Suprapubic skin (tissue), 4 donors: ENCODE results near the gene ME3. TPM values are rescaled to one million over a fixed set of nuclear protein-coding genes. Genes with fewer than 3 reads are reported as not detected.
A peak's percentile ranks its signal among the peaks of the same experiment; 100 is the strongest.
"Not testable (repeated sequence)": the region's sequence is repeated elsewhere in the genome, so short reads cannot be mapped to it uniquely, and the experiment has no call there.

ENCODE experiments used
- DNase-seq, 2 donors: peaks; one replicate each; pipeline ENCODE4 v3.0.0-alpha.2; 2019; ENCODE audit warnings: low spot score in 2 of 2
- H3K27ac ChIP-seq: fragments of 200-600 bp; sonication (generic); one replicate; pipeline ENCODE4 v1.5.1; 2019
- H3K27me3 ChIP-seq: fragments of 200-600 bp; sonication (generic); one replicate; pipeline ENCODE4 v1.5.1; 2019
- H3K36me3 ChIP-seq: fragments of 200-600 bp; sonication (generic); one replicate; pipeline ENCODE4 v1.5.1; 2019
- H3K4me1 ChIP-seq: fragments of 200-600 bp; sonication (generic); one replicate; pipeline ENCODE4 v1.5.1; 2019
- H3K4me3 ChIP-seq: fragments of 200-600 bp; sonication (generic); one replicate; pipeline ENCODE4 v1.5.1; 2019; ENCODE audit warnings: mild to moderate bottlenecking
- H3K9me3 ChIP-seq: fragments of 200-600 bp; sonication (generic); one replicate; pipeline ENCODE4 v1.5.1; 2019
- EP300 ChIP-seq: sonication (generic); formaldehyde crosslinking; IDR thresholded peaks from one replicate; pipeline ENCODE4 v1.6.1; 2017; ENCODE audit warnings: antibody characterized with exemption
- POLR2A ChIP-seq, 2 donors: fragments of 450-650 bp; IDR thresholded peaks; one replicate each; pipeline ENCODE4 v1.6.1; 2017; ENCODE audit warnings: antibody characterized with exemption in 2 of 2, mild to moderate bottlenecking in 2 of 2, moderate library complexity in 2 of 2
- POLR2AphosphoS5 ChIP-seq, 3 donors: sonication (generic); formaldehyde crosslinking; IDR thresholded peaks; one replicate each; pipeline ENCODE4 v1.6.1; 2017; ENCODE audit warnings: antibody characterized with exemption in 3 of 3
- WGBS: methylation state at CpG from one replicate; pipeline ENCODE4 v1.1.5; 2018; 5-methylcytosine and 5-hydroxymethylcytosine counted together
- total RNA-seq, 4 donors: library from RNA; depleted of rRNA; stranded (reverse); fragments of >200 nt; gene quantifications; one replicate each; pipeline ENCODE4 v1.1.0, GENCODE V29; 2016
- TF ChIP-seq, protein P1 (sequence below), 2 donors: fragments of 200-600 bp in 1 of 2; fragments of 450-650 bp in 1 of 2; sonication (generic) in 1 of 2; IDR thresholded peaks; one replicate each; pipeline ENCODE4 v1.5.1; 2016 to 2019; ENCODE audit warnings: antibody characterized with exemption in 2 of 2, mild to moderate bottlenecking in 1 of 2, moderate library complexity in 1 of 2

ME3 gene
- total RNA-seq, 4 donors from 2014 or later, result 3.7 to 17.0 (median 9.4) TPM

DNA sequence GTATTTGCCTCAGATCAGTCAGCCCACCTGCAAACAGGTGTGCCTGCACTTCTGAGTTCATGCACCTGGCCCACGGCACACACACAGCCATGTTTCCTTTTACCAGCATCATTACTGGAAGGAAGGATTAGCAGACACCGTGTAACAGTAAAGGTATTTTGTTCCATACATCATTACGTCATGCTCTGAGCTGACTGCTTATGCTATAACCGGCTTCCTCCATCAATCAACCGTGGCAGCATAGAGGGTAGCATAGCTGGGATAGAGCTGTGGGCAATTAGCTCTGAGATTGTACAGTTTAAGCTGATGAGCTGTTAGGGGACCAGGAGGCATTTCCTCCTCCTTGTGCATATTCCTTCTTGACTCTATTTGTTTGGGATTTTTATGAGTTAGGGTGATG is 102.4 kb downstream of the ME3 start:
- no peak for DNase-seq
- Histone ChIP-seq H3K4me1 (no peaks in the 10 kb centered on the region), H3K36me3 (no peaks in the 10 kb centered on the region), H3K9me3 (no peaks in the 10 kb centered on the region), H3K27me3 (no peaks in the 10 kb centered on the region), H3K4me3 (no peak overlapping the region), H3K27ac (no peak overlapping the region)
- 75% methylated on average over 5 of the region's 5 CpGs for WGBS
- TF ChIP-seq, protein P1, sequence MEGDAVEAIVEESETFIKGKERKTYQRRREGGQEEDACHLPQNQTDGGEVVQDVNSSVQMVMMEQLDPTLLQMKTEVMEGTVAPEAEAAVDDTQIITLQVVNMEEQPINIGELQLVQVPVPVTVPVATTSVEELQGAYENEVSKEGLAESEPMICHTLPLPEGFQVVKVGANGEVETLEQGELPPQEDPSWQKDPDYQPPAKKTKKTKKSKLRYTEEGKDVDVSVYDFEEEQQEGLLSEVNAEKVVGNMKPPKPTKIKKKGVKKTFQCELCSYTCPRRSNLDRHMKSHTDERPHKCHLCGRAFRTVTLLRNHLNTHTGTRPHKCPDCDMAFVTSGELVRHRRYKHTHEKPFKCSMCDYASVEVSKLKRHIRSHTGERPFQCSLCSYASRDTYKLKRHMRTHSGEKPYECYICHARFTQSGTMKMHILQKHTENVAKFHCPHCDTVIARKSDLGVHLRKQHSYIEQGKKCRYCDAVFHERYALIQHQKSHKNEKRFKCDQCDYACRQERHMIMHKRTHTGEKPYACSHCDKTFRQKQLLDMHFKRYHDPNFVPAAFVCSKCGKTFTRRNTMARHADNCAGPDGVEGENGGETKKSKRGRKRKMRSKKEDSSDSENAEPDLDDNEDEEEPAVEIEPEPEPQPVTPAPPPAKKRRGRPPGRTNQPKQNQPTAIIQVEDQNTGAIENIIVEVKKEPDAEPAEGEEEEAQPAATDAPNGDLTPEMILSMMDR (IDR thresholded peaks at IDR 0.05), result no peak
- no peak for TF ChIP-seq POLR2A (IDR thresholded peaks at IDR 0.05)
- TF ChIP-seq EP300, result no peak
- TF ChIP-seq POLR2AphosphoS5 (IDR thresholded peaks at IDR 0.05), result no peak

DNA sequence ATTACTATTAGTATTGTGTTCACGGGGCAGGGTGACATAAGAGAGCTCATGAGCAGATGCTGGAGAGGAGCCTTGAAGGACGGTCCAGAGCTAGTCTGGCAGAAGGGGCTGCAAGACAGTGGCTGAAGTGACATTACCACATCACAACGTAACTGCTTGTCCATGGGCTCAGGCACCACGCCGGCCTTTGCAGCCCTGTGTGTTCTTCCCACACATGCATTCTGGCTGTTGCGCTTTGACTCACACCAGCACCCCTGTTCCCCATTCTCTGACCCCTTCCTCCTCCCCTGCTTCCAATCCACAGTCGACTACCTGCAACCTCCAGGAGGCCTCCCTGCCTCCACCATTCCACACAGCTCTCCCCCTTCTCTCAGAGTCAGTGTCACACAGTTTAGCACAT is 103.3 kb downstream of the ME3 start:
- DNase-seq, result no peak
- Histone ChIP-seq H3K4me3 (no peak overlapping the region), H3K4me1 (no peaks in the 10 kb centered on the region), H3K9me3 (no peaks in the 10 kb centered on the region), H3K27me3 (no peaks in the 10 kb centered on the region), H3K36me3 (no peaks in the 10 kb centered on the region), H3K27ac (no peak overlapping the region)
- WGBS, result 90% methylated on average over 7 of the region's 7 CpGs
- TF ChIP-seq EP300 (no peak), POLR2A (IDR thresholded peaks at IDR 0.05) (no peak), POLR2AphosphoS5 (IDR thresholded peaks at IDR 0.05) (no peak)
- TF ChIP-seq, protein P1 (IDR thresholded peaks at IDR 0.05), result no peak

DNA sequence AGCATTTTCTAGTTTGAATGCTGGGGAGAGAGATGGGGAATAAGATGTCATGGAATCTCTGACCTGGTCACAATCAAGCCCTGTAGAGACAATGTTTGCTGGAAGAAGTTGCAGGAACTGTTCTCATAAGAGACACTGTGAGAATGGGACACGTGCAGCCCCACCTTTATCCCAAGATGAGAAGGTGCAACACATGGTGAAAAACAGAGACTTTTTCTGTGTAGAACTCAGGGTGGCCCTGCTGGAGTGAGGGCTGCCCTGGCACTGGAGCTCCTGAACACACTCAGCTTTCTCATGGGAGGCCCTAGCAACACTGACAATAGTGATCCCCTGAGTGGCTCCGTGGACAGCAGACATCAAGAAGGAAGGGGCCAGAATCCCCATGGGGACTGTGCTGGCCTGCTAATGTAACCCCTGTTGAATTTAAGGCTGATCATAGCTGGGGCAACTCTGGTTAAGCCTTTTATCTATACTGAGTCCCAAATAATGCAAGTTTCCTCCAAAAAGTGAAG is 106.6 kb downstream of the ME3 start:
- TF ChIP-seq, protein P1 (IDR thresholded peaks at IDR 0.05), result no peak
- TF ChIP-seq EP300 (no peak), POLR2AphosphoS5 (IDR thresholded peaks at IDR 0.05) (no peak), POLR2A (IDR thresholded peaks at IDR 0.05) (no peak)
- no peak overlapping the region for H3K27ac ChIP-seq
- no peak overlapping the region for H3K4me3 ChIP-seq
- no peaks in the 10 kb centered on the region for H3K9me3 ChIP-seq
- H3K36me3 ChIP-seq, result no peaks in the 10 kb centered on the region
- 79% methylated on average over 2 of the region's 2 CpGs for WGBS
- no peak for DNase-seq
- no peaks in the 10 kb centered on the region for H3K27me3 ChIP-seq
- H3K4me1 ChIP-seq, result no peaks in the 10 kb centered on the region

DNA sequence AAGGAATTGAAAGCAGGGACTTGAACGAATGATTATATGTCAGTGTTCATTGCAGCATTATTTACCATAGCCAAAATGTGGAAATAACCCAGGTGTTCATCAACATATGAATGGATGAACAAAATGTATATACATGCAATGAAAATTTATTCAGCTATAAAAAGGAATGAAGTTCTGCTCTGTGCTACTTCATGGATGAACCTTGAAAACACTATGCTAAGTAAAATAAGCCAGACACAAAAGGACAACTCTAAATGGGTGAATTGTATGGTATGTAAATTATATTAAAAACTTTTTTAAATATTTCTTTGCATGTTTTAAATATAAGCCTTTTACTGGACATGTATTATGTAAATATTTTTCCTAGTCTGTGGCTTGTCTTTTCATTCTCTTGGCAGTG is 107.0 kb downstream of the ME3 start:
- Histone ChIP-seq H3K36me3 (no peaks in the 10 kb centered on the region), H3K27ac (no peak overlapping the region), H3K4me3 (no peak overlapping the region)

DNA sequence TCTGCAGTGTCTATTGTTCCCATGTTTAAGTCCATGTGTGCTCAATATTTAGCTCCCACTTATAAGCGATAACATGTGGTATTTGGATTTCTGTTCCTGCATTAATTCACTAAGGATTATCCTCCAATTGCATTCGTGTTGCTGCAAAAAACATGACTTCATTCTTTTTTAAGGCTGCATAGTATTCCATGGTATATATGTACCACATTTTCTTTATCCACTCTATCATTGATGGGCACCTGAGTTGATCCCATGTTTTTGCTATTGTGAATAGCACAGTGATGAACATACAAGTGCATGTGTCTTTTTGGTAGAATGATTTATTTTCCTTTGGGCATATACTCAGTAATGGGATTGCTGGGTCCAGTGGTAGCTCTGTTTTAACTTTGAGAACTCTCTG is 109.6 kb downstream of the ME3 start:
- not testable (repeated sequence) for H3K27ac ChIP-seq, H3K36me3 ChIP-seq, H3K27me3 ChIP-seq, H3K9me3 ChIP-seq, DNase-seq, H3K4me3 ChIP-seq
- 92% methylated on average over 2 of the region's 2 CpGs for WGBS
- peaks cover 23% of the 10 kb centered on the region for H3K4me1 ChIP-seq

More for the DNA sequence above, 107.0 kb downstream of the ME3 start:
- TF ChIP-seq POLR2A (IDR thresholded peaks at IDR 0.05), result no peak
- TF ChIP-seq EP300, result no peak
- TF ChIP-seq, protein P1 (IDR thresholded peaks at IDR 0.05), result no peak
- no peak for TF ChIP-seq POLR2AphosphoS5 (IDR thresholded peaks at IDR 0.05)
- H3K27me3 ChIP-seq, result no peaks in the 10 kb centered on the region
- no peak for DNase-seq
- 85% methylated on average over 1 of the region's 1 CpG for WGBS
- no peaks in the 10 kb centered on the region for H3K9me3 ChIP-seq
- H3K4me1 ChIP-seq, result no peaks in the 10 kb centered on the region

DNA sequence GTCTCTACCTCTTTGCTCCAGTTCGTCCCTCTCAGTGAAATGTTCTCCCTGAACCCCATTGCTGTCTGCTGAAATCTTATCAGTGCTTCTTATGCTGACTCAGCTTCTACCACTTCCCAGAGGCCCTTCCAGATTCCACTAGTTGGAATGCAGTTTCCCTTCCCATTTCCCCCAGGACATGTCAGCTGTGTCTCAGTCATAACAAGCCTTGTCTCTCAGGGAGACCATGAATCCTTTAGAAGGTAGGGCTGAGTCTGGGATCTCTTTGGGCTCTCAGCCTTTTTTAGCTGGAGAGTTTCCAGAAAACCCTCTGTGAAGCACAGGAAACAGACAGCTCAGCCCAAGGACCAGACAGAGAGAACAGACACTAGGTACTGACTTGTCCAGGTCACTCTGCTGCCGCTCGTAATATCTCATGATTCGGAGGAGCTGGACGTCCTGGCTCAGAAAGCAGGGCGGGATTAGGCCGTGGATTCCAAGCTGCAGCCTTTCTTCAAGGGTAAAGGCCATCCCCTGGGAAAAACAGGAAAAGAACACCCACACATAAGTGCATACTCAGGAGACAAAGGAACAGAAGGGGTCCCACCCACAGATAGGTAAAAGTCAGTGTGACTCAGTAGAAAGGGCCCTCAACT is 113.0 kb downstream of the ME3 start:
- Histone ChIP-seq H3K27me3 (no peaks in the 10 kb centered on the region), H3K27ac (peak overlapping the region; percentile 77), H3K4me1 (peaks cover 35% of the 10 kb centered on the region), H3K36me3 (no peaks in the 10 kb centered on the region), H3K4me3 (no peak overlapping the region), H3K9me3 (no peaks in the 10 kb centered on the region)
- DNase-seq, result no peak
- 47% methylated on average over 7 of the region's 7 CpGs for WGBS
- TF ChIP-seq POLR2AphosphoS5 (IDR thresholded peaks at IDR 0.05), result no peak
- no peak for TF ChIP-seq POLR2A (IDR thresholded peaks at IDR 0.05)
